OCI-LY1 (cell line): ENCODE measurements around the gene NUDT9.
"Not testable (repeated sequence)": the region's sequence is repeated elsewhere in the genome, so short reads cannot be mapped to it uniquely, and the experiment has no call there.

Experiments
- H2AFZ ChIP-seq: fragments of 200-600 bp; sonication (generic), shearing (Covaris generic); 2 replicates; pipeline ENCODE4 v1.6.0; 2014; ENCODE audit warnings: antibody characterized with exemption, mild to moderate bottlenecking, low read length
- H3F3A ChIP-seq: fragments of 200-600 bp; sonication (generic), shearing (Covaris generic); 2 replicates; pipeline ENCODE4 v1.6.0; 2014; ENCODE audit warnings: mild to moderate bottlenecking, antibody characterized with exemption, low read length, moderate library complexity; ENCODE audit not compliant: insufficient read depth
- H3K27ac ChIP-seq: fragments of 200-600 bp; sonication (generic); 2 replicates; pipeline ENCODE4 v1.5.1; 2014; ENCODE audit warnings: low read length, mixed run types, mild to moderate bottlenecking, low read depth; ENCODE audit not compliant: poor library complexity, severe bottlenecking
- H3K27me3 ChIP-seq: fragments of 200-600 bp; sonication (generic); 2 replicates; pipeline ENCODE4 v1.6.0; 2014; ENCODE audit warnings: antibody characterized with exemption, mild to moderate bottlenecking, low read length, moderate library complexity; ENCODE audit not compliant: insufficient read depth
- H3K36me3 ChIP-seq: fragments of 200-600 bp; sonication (generic); 2 replicates; pipeline ENCODE4 v1.6.1; 2014; ENCODE audit warnings: mild to moderate bottlenecking, antibody characterized with exemption, low read length, moderate library complexity, mixed read lengths; ENCODE audit not compliant: insufficient read depth
- H3K4me1 ChIP-seq: fragments of 200-600 bp; sonication (generic); 2 replicates; pipeline ENCODE4 v1.5.1; 2014; ENCODE audit warnings: mild to moderate bottlenecking, low read length, moderate library complexity; ENCODE audit not compliant: insufficient read depth, severe bottlenecking
- H3K4me2 ChIP-seq: fragments of 200-600 bp; sonication (generic), shearing (Covaris generic); 2 replicates; pipeline ENCODE4 v1.6.1; 2014; ENCODE audit warnings: low read length
- H3K4me3 ChIP-seq: fragments of 200-600 bp; sonication (generic); 2 replicates; pipeline ENCODE4 v1.5.1; 2014; ENCODE audit warnings: low read length, low read depth, mild to moderate bottlenecking, mixed read lengths; ENCODE audit not compliant: poor library complexity, severe bottlenecking
- H3K79me2 ChIP-seq: fragments of 200-600 bp; shearing (Covaris generic); 2 replicates; pipeline ENCODE4 v1.6.1; 2016; ENCODE audit warnings: mixed run types, low read length, mixed read lengths; ENCODE audit not compliant: insufficient read depth
- H3K9ac ChIP-seq: fragments of 200-600 bp; sonication (generic), shearing (Covaris generic); 2 replicates; pipeline ENCODE4 v1.6.1; 2014; ENCODE audit warnings: mild to moderate bottlenecking, low read length, mixed read lengths
- H3K9me2 ChIP-seq: fragments of 200-600 bp; sonication (generic), shearing (Covaris generic); 2 replicates; pipeline ENCODE4 v1.6.1; 2014; ENCODE audit warnings: low read depth, mild to moderate bottlenecking, low read length, mixed read lengths
- H3K9me3 ChIP-seq: fragments of 200-600 bp; shearing (Covaris generic); 2 replicates; pipeline ENCODE4 v1.6.1; 2014; ENCODE audit warnings: low read length, mixed read lengths
- H4K20me1 ChIP-seq: fragments of 200-600 bp; sonication (generic), shearing (Covaris generic); 2 replicates; pipeline ENCODE4 v1.6.0; 2016; ENCODE audit warnings: mild to moderate bottlenecking, low read length; ENCODE audit not compliant: insufficient read depth
- EZH2 ChIP-seq: fragments of 200-600 bp; sonication (generic), shearing (Covaris generic); IDR thresholded peaks from 2 replicates; pipeline ENCODE4 v1.8.0; 2017; ENCODE audit warnings: borderline replicate concordance, mixed run types, mild to moderate bottlenecking, antibody characterized with exemption, low read length, moderate library complexity, mixed read lengths
- TF ChIP-seq, protein P1 (sequence below): fragments of 200-600 bp; sonication (generic), shearing (Covaris generic); IDR thresholded peaks from 2 replicates; pipeline ENCODE4 v1.5.1; 2017; ENCODE audit warnings: mild to moderate bottlenecking, antibody characterized with exemption, low read length, moderate library complexity, mixed read lengths

NUDT9 gene

DNA sequence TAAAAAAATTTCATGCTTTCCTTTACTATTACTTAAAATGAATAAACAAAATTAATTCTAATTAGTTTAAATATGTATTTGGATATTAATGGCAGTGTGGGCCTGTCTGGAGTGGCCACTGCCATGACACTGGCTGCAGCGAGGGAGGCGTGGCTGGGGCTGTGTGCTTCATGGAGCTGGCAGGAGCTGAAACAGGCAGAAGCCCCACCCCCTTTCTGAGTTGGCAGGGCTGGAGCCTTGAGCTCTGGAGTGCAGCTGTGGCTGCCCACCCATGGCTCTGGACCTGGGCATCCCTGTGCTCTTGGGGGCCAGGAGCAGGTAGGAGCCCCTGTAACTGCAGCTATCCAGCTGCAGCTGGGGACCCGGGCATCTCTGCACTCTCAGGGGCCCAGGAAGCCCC, 23.2 kb upstream of the NUDT9 start:
- no peaks in the 10 kb centered on the region for H3K9me2 ChIP-seq
- H3K36me3 ChIP-seq = no peaks in the 10 kb centered on the region
- no peaks in the 10 kb centered on the region for H3K27me3 ChIP-seq
- no peaks in the 10 kb centered on the region for H3K79me2 ChIP-seq
- TF ChIP-seq, protein P1, sequence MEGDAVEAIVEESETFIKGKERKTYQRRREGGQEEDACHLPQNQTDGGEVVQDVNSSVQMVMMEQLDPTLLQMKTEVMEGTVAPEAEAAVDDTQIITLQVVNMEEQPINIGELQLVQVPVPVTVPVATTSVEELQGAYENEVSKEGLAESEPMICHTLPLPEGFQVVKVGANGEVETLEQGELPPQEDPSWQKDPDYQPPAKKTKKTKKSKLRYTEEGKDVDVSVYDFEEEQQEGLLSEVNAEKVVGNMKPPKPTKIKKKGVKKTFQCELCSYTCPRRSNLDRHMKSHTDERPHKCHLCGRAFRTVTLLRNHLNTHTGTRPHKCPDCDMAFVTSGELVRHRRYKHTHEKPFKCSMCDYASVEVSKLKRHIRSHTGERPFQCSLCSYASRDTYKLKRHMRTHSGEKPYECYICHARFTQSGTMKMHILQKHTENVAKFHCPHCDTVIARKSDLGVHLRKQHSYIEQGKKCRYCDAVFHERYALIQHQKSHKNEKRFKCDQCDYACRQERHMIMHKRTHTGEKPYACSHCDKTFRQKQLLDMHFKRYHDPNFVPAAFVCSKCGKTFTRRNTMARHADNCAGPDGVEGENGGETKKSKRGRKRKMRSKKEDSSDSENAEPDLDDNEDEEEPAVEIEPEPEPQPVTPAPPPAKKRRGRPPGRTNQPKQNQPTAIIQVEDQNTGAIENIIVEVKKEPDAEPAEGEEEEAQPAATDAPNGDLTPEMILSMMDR = no peak
- no peak for TF ChIP-seq EZH2
- no peak overlapping the region for H3K4me2 ChIP-seq
- H3K4me1 ChIP-seq = no peaks in the 10 kb centered on the region
- H3K4me3 ChIP-seq = no peak overlapping the region
- H3K9me3 ChIP-seq = peaks cover 3% of the 10 kb centered on the region; the same call in 1 of the 2 replicates
- no peaks in the 10 kb centered on the region for H3F3A ChIP-seq
- H4K20me1 ChIP-seq = no peaks in the 10 kb centered on the region
- no peak overlapping the region for H2AFZ ChIP-seq
- no peak overlapping the region for H3K27ac ChIP-seq
- H3K9ac ChIP-seq = no peak overlapping the region

DNA sequence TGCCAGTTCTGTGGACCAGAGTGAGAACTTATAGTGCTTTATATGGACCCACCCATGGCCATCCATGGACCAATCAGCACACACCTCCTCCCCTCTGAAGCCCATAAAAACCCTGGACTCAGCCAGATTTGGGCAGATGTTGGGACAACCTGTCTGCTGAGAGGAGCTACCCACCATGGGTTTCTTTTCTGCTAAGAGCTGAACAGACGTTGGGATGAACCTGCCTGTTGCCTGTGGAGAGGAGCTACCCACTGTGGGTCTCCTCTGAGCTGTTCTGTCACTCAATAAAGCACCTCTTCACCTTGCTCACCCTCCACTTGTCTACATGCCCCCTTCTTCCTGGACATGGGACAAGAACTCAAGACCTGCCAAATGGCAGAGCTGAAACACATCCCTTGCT, 22.4 kb upstream of the NUDT9 start:
- H3K27me3 ChIP-seq = no peaks in the 10 kb centered on the region
- no peak overlapping the region for H3K4me3 ChIP-seq
- no peak overlapping the region for H3K27ac ChIP-seq
- H3K79me2 ChIP-seq = no peaks in the 10 kb centered on the region
- no peaks in the 10 kb centered on the region for H4K20me1 ChIP-seq
- H3K4me1 ChIP-seq = no peaks in the 10 kb centered on the region
- H3K9ac ChIP-seq = no peak overlapping the region
- H2AFZ ChIP-seq = no peak overlapping the region
- H3K9me3 ChIP-seq = peaks cover 3% of the 10 kb centered on the region; the same call in 1 of the 2 replicates
- no peaks in the 10 kb centered on the region for H3K36me3 ChIP-seq
- no peak overlapping the region for H3K4me2 ChIP-seq
- no peaks in the 10 kb centered on the region for H3K9me2 ChIP-seq
- no peak for TF ChIP-seq EZH2
- TF ChIP-seq, protein P1 = no peak
- no peaks in the 10 kb centered on the region for H3F3A ChIP-seq

DNA sequence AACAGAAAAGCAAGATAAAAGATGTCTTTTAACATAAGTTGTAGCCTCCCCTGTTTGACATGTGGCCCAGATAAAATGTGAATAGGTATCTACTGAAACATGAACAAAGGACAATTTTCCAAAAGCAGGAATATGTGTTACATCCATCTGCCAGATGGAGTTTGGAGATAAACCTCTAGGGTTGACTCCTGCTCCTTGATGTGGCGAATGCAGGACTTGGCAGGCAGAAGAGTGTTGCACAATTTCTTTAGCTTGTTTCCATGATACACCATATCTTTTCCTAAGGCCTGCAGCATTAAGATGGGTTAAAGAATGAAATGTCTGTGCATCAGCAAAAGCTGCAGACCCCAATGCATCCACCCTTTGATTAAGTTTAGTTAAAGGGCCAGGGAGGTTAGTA, 18.6 kb upstream of the NUDT9 start:
- H3K4me3 ChIP-seq, H3K9me3 ChIP-seq, H4K20me1 ChIP-seq, H3K27ac ChIP-seq, H3F3A ChIP-seq, H2AFZ ChIP-seq, H3K36me3 ChIP-seq, H3K79me2 ChIP-seq, H3K27me3 ChIP-seq, H3K9ac ChIP-seq, H3K4me2 ChIP-seq, H3K9me2 ChIP-seq: not testable (repeated sequence)
- peaks cover 11% of the 10 kb centered on the region for H3K4me1 ChIP-seq

DNA sequence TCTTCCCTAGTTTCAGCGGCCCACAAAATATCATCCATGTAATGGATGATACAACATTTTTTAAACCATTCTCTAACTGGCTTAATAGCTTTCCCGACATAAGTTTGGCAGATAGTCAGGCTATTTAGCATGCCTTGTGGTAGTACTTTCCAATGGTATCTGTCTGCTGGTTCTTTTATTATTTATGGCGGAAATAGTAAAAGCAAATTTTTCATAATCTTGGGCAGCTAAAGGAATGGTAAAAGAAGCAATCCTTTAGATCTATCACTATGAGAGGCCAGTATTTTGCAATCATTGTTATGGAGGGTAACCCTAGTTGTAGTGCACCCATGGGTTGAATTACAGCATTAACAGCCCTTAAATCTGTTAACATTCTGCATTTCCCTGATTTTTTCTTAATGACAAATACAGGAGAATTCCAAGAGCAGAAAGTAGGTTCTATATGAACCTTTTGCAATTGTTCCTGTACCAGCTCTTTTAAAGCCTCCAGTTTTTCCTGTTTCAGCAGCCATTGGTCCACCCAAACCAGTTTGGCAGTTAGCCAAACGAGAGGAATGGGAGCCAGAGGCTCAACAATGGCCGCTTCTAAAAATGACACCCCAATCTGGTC, 17.1 kb upstream of the NUDT9 start:
- no peak overlapping the region for H3K4me3 ChIP-seq
- TF ChIP-seq, protein P1 = no peak
- no peak for TF ChIP-seq EZH2
- H3K4me1 ChIP-seq = peaks cover 11% of the 10 kb centered on the region
- no peaks in the 10 kb centered on the region for H4K20me1 ChIP-seq
- no peaks in the 10 kb centered on the region for H3K79me2 ChIP-seq
- no peak overlapping the region for H3K9ac ChIP-seq
- no peak overlapping the region for H2AFZ ChIP-seq
- no peaks in the 10 kb centered on the region; the same call in 1 of the 2 replicates for H3K9me3 ChIP-seq
- no peak overlapping the region for H3K27ac ChIP-seq
- no peaks in the 10 kb centered on the region for H3K9me2 ChIP-seq
- no peaks in the 10 kb centered on the region for H3K27me3 ChIP-seq
- no peaks in the 10 kb centered on the region for H3K36me3 ChIP-seq
- H3K4me2 ChIP-seq = no peak overlapping the region
- no peaks in the 10 kb centered on the region for H3F3A ChIP-seq
